CD14-positive monocyte (primary cell): Measurements from ENCODE around the gene HSPA5. TPM values are rescaled to one million over a fixed set of nuclear protein-coding genes. Genes with fewer than 3 reads are reported as not detected.

ENCODE experiments used
- DNase-seq, 3 donors: peaks; one replicate each; pipeline ENCODE4 v3.0.0-alpha.2; 2011 to 2022
- H2AFZ ChIP-seq: 2 replicates; pipeline ENCODE4 v1.6.0; 2012; ENCODE audit warnings: mild to moderate bottlenecking, low read depth, low read length, inconsistent platforms; ENCODE audit not compliant: insufficient read depth, poor library complexity, severe bottlenecking
- H3K27ac ChIP-seq, 2 donors: 1 replicate in 1 of 2; 2 replicates in 1 of 2; pipeline ENCODE4 v1.5.1; 2012 to 2013; ENCODE audit warnings: low read length in 2 of 2, control low read depth in 1 of 2, inconsistent platforms in 1 of 2, low read depth in 1 of 2, mild to moderate bottlenecking in 1 of 2
- H3K27me3 ChIP-seq, 2 donors: one replicate each; pipeline versions ENCODE4 v1.6.0 to v1.6.1; 2011 to 2013; ENCODE audit warnings: low read length in 2 of 2; ENCODE audit not compliant: control insufficient read depth in 2 of 2, insufficient read depth in 2 of 2
- H3K36me3 ChIP-seq, 2 donors: replicated peaks in 1 of 2; 1 replicate in 1 of 2; 2 replicates in 1 of 2; pipeline versions ENCODE4 v1.5.1 to v1.6.1; 2012 to 2013; ENCODE audit warnings: low read length in 2 of 2, control low read depth in 1 of 2, inconsistent platforms in 1 of 2, mild to moderate bottlenecking in 1 of 2; ENCODE audit not compliant: insufficient read depth in 2 of 2, control insufficient read depth in 1 of 2
- H3K4me1 ChIP-seq, 2 donors: 1 replicate in 1 of 2; 2 replicates in 1 of 2; pipeline versions ENCODE4 v1.5.1 to v1.6.1; 2012 to 2013; ENCODE audit warnings: low read length in 2 of 2, control low read depth in 1 of 2, inconsistent platforms in 1 of 2, mild to moderate bottlenecking in 1 of 2, moderate library complexity in 1 of 2; ENCODE audit not compliant: insufficient read depth in 2 of 2, control insufficient read depth in 1 of 2
- H3K4me2 ChIP-seq: replicated peaks from 2 replicates; pipeline ENCODE3; 2012; ENCODE audit warnings: low read length, moderate library complexity, mild to moderate bottlenecking; ENCODE audit not compliant: poor library complexity, severe bottlenecking; ENCODE audit errors: extremely low read depth
- H3K4me3 ChIP-seq, 3 experiments: fragments of 200-600 bp in 1 of 3; sonication (generic) in 1 of 3; replicated peaks in 1 of 3; 1 replicate in 2 of 3; 2 replicates in 1 of 3; pipeline ENCODE4 v1.5.1; 2011 to 2013; ENCODE audit warnings: low read length in 3 of 3, mild to moderate bottlenecking in 3 of 3, control low read depth in 2 of 3, low read depth in 2 of 3, inconsistent platforms in 1 of 3, moderate library complexity in 1 of 3
- H3K79me2 ChIP-seq: 2 replicates; pipeline ENCODE4 v1.6.0; 2012; ENCODE audit warnings: mild to moderate bottlenecking, control low read depth, inconsistent platforms, low read length, moderate library complexity; ENCODE audit not compliant: insufficient read depth
- H3K9ac ChIP-seq: 2 replicates; pipeline ENCODE4 v1.6.0; 2017; ENCODE audit warnings: low read length, mild to moderate bottlenecking; ENCODE audit not compliant: insufficient read depth, poor library complexity, severe bottlenecking
- H3K9me3 ChIP-seq, 2 donors: replicated peaks in 1 of 2; 1 replicate in 1 of 2; 2 replicates in 1 of 2; pipeline versions ENCODE4 v1.5.1 to v1.6.1; 2012 to 2013; ENCODE audit warnings: low read length in 2 of 2, control low read depth in 1 of 2; ENCODE audit not compliant: control insufficient read depth in 1 of 2, insufficient read depth in 1 of 2
- H4K20me1 ChIP-seq: 2 replicates; pipeline ENCODE4 v1.6.0; 2012; ENCODE audit warnings: mild to moderate bottlenecking, low read length, control low read depth, moderate library complexity; ENCODE audit not compliant: insufficient read depth
- H3K27ac Mint-ChIP-seq, 7 donors: one replicate each; pipeline ENCODE4 v1.8.0; 2020; ENCODE audit warnings: mild to moderate bottlenecking in 7 of 7, mixed read lengths in 7 of 7, moderate library complexity in 6 of 7, inconsistent platforms in 2 of 7
- H3K27me3 Mint-ChIP-seq, 3 donors: one replicate each; pipeline ENCODE4 v1.8.0; 2021 to 2022; ENCODE audit warnings: low read depth in 3 of 3, mild to moderate bottlenecking in 3 of 3, mixed read lengths in 3 of 3, moderate library complexity in 3 of 3, inconsistent platforms in 1 of 3
- H3K36me3 Mint-ChIP-seq, 2 donors: one replicate each; pipeline ENCODE4 v1.8.0; 2020; ENCODE audit warnings: mixed read lengths in 2 of 2, inconsistent platforms in 1 of 2, mild to moderate bottlenecking in 1 of 2
- H3K4me1 Mint-ChIP-seq: one replicate; pipeline ENCODE4 v1.8.0; 2020; ENCODE audit warnings: mild to moderate bottlenecking, mixed read lengths
- H3K4me3 Mint-ChIP-seq, 2 donors: one replicate each; pipeline ENCODE4 v1.8.0; 2020; ENCODE audit warnings: mild to moderate bottlenecking in 2 of 2, mixed read lengths in 2 of 2, moderate library complexity in 1 of 2
- H3K9me3 Mint-ChIP-seq, 7 donors: one replicate each; pipeline ENCODE4 v1.8.0; 2020 to 2022; ENCODE audit warnings: mixed read lengths in 7 of 7, mild to moderate bottlenecking in 6 of 7, moderate library complexity in 6 of 7, inconsistent platforms in 2 of 7
- WGBS: methylation state at CpG from one replicate; pipeline ENCODE4 v1.1.5; 2013; ENCODE audit warnings: missing lambda C conversion rate; ENCODE audit not compliant: insufficient coverage; 5-methylcytosine and 5-hydroxymethylcytosine counted together
- intact Hi-C, 2 donors: fragments of 100-400 bp; cut with micrococcal nuclease; formaldehyde crosslinking; loops; one replicate each; pipeline versions ENCODE4 v1.15.0 to v1.15.1; 2023
- polyA plus RNA-seq, 3 donors: library from polyadenylated mRNA; depleted of rRNA in 1 of 3; unstranded in 2 of 3; stranded (reverse) in 1 of 3; fragments of 300-500 nt in 2 of 3; fragments of >200 nt in 1 of 3; fragmentation: Illumina TruSeq in 2 of 3; gene quantifications; 1 replicate in 2 of 3; 2 replicates in 1 of 3; pipeline ENCODE4 v1.2.3, GENCODE V29; 2012 to 2021
- TF ChIP-seq, protein P1 (sequence below): fragments of 200-600 bp; IDR thresholded peaks from one replicate; pipeline ENCODE4 v1.8.0; 2022; ENCODE audit warnings: antibody characterized with exemption, mild to moderate bottlenecking

The HSPA5 gene
- polyA plus RNA-seq, 3 donors: 105 to 238 (median 156) TPM

- Histone ChIP-seq H2AFZ (no peak overlapping the region), H3K27me3 (no peaks in the 10 kb centered on the region), H3K9me3 (no peaks in the 10 kb centered on the region), H3K27ac (no peak overlapping the region), H3K79me2 (peaks cover 6% of the 10 kb centered on the region), H3K4me1 (peaks cover 35 to 39% of the 10 kb centered on the region in 2 donors), H3K36me3 (no peaks in the 10 kb centered on the region), H4K20me1 (no peaks in the 10 kb centered on the region), H3K4me3 (no peak overlapping the region), H3K4me2 (no peak overlapping the region), H3K9ac (no peak overlapping the region)
- Mint-ChIP-seq H3K27ac (no peak overlapping the region), H3K4me1 (peaks cover 37% of the 10 kb centered on the region), H3K4me3 (no peak overlapping the region), H3K27me3 (no peaks in the 10 kb centered on the region), H3K36me3 (peaks cover 0 to 1% of the 10 kb centered on the region in 2 donors), H3K9me3 (peaks cover 0 to 1% (median 0%) of the 10 kb centered on the region in 7 donors)
- intact Hi-C loops: no loop called here
- TF ChIP-seq, protein P1, sequence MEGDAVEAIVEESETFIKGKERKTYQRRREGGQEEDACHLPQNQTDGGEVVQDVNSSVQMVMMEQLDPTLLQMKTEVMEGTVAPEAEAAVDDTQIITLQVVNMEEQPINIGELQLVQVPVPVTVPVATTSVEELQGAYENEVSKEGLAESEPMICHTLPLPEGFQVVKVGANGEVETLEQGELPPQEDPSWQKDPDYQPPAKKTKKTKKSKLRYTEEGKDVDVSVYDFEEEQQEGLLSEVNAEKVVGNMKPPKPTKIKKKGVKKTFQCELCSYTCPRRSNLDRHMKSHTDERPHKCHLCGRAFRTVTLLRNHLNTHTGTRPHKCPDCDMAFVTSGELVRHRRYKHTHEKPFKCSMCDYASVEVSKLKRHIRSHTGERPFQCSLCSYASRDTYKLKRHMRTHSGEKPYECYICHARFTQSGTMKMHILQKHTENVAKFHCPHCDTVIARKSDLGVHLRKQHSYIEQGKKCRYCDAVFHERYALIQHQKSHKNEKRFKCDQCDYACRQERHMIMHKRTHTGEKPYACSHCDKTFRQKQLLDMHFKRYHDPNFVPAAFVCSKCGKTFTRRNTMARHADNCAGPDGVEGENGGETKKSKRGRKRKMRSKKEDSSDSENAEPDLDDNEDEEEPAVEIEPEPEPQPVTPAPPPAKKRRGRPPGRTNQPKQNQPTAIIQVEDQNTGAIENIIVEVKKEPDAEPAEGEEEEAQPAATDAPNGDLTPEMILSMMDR: no peak
- 80% methylated on average over 1 of the region's 2 CpGs for WGBS
- DNase-seq: no peak
Observed at GRCh38 chr9:125255781-125256391, 14.7 kb upstream of the HSPA5 start.

- Mint-ChIP-seq H3K27ac (no peak overlapping the region), H3K9me3 (no peaks in the 10 kb centered on the region), H3K36me3 (no peaks in the 10 kb centered on the region), H3K4me1 (peaks cover 20% of the 10 kb centered on the region), H3K27me3 (peaks cover 0 to under 1% (median 0%) of the 10 kb centered on the region in 3 donors), H3K4me3 (no peak overlapping the region)
- no peak for DNase-seq
- TF ChIP-seq, protein P1: no peak
- H3K27me3 ChIP-seq: no peaks in the 10 kb centered on the region
- no peak overlapping the region for H3K9ac ChIP-seq
- no peaks in the 10 kb centered on the region for H4K20me1 ChIP-seq
- H3K4me3 ChIP-seq: no peak overlapping the region
- no peaks in the 10 kb centered on the region for H3K9me3 ChIP-seq
- H3K4me2 ChIP-seq: no peak overlapping the region
- H2AFZ ChIP-seq: no peak overlapping the region
- no peaks in the 10 kb centered on the region for H3K79me2 ChIP-seq
- no peak overlapping the region for H3K27ac ChIP-seq
- no peaks in the 10 kb centered on the region for H3K36me3 ChIP-seq
- intact Hi-C loops: no loop called here
- H3K4me1 ChIP-seq: peaks cover 19 to 23% of the 10 kb centered on the region in 2 donors
Observed at GRCh38 chr9:125254231-125254630, 13.1 kb upstream of the HSPA5 start.
